A673 (cell line): ENCODE data around the gene TLDC2.
"Not testable (repeated sequence)": the region's sequence is repeated elsewhere in the genome, so short reads cannot be mapped to it uniquely, and the experiment has no call there.

ENCODE experiments used
- EZH2 ChIP-seq: fragments of 200-600 bp; sonication (generic); IDR thresholded peaks from 2 replicates; pipeline ENCODE4 v1.6.1; 2017; ENCODE audit warnings: borderline replicate concordance, low read depth, mild to moderate bottlenecking, mixed read lengths, antibody characterized with exemption, low read length; ENCODE audit not compliant: poor library complexity, severe bottlenecking
- TF ChIP-seq, protein P1 (sequence below): fragments of 300-800, 200-600 bp; sonication (generic); conservative IDR thresholded peaks from 2 replicates; pipeline ENCODE4 v1.5.1; 2017; ENCODE audit warnings: low read depth, mild to moderate bottlenecking, antibody characterized with exemption, low read length, moderate library complexity, mixed read lengths

- TF ChIP-seq, protein P1, sequence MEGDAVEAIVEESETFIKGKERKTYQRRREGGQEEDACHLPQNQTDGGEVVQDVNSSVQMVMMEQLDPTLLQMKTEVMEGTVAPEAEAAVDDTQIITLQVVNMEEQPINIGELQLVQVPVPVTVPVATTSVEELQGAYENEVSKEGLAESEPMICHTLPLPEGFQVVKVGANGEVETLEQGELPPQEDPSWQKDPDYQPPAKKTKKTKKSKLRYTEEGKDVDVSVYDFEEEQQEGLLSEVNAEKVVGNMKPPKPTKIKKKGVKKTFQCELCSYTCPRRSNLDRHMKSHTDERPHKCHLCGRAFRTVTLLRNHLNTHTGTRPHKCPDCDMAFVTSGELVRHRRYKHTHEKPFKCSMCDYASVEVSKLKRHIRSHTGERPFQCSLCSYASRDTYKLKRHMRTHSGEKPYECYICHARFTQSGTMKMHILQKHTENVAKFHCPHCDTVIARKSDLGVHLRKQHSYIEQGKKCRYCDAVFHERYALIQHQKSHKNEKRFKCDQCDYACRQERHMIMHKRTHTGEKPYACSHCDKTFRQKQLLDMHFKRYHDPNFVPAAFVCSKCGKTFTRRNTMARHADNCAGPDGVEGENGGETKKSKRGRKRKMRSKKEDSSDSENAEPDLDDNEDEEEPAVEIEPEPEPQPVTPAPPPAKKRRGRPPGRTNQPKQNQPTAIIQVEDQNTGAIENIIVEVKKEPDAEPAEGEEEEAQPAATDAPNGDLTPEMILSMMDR: not testable (repeated sequence)
- not testable (repeated sequence) for TF ChIP-seq EZH2
Measured at GRCh38 chr20:36875093-36875492, 845 bp upstream of the TLDC2 start.
